GM13977 (cell line): ENCODE results near the gene NECAB3.

Experiments
- DNase-seq: peaks from one replicate; pipeline ENCODE4 v3.0.0; 2012; ENCODE audit warnings: low spot score
- CTCF ChIP-seq: IDR thresholded peaks from 2 replicates; pipeline ENCODE4 v1.5.1; 2012; ENCODE audit warnings: mild to moderate bottlenecking, control low read depth; ENCODE audit not compliant: insufficient read depth; ENCODE audit errors: extremely low read depth, missing control alignments
- in situ Hi-C: fragments of 300-500 bp; cut with MboI; formaldehyde crosslinking; loops from one replicate; pipeline ENCODE4 v1.12.0; 2022; ENCODE audit warnings: low sequenced_read_pairs, low pct_unique_long_range_greater_than_20kb, mixed read lengths, inconsistent platforms; ENCODE audit not compliant: unreplicated experiment

The NECAB3 gene

GRCh38 chr20:33713865-33714367, 39.7 kb upstream of the NECAB3 start:
- no peak for DNase-seq
- TF ChIP-seq CTCF = no peak
- in situ Hi-C loops = no loop called here

- no peak for TF ChIP-seq CTCF
- in situ Hi-C loops = no loop called here
- DNase-seq = no peak
Observed at GRCh38 chr20:33711446-33711738, 37.2 kb upstream of the NECAB3 start.

GRCh38 chr20:33710681-33711445, 36.6 kb upstream of the NECAB3 start:
- TF ChIP-seq CTCF = no peak

DNA sequence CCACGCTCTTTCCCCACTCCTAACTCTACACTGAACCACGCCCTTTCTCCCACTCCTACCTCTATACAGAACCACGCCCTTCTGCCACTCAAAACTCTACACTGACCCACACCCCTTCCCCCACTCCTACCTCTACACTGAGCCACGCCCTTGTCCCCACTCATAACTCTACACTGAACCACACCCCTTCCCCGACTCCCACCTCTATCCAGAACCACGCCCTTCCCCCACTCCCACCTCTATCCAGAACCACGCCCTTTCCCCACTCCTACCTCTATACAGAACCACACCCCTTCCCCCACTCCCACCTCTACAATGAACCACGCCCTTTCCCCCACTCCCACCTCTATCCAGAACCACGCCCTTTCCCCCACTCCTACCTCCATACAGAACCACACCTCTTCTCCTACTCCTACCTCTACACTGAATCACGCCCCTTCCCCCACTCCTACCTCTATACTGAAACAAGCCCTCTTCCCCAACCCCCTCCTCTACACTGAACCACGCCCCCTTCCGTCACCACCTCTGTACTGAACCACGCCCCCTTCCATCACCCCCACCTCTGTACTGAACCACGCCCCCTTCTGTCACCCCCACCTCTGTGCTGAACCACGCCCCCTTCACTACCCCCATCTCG, 35.8 kb upstream of the NECAB3 start:
- DNase-seq = no peak

More at GRCh38 chr20:33710681-33711445, 36.6 kb upstream of the NECAB3 start:
- in situ Hi-C loops = no loop called here
- no peak for DNase-seq

GRCh38 chr20:33709398-33709797, 35.2 kb upstream of the NECAB3 start:
- TF ChIP-seq CTCF = no peak
- DNase-seq = no peak
- in situ Hi-C loops = no loop called here

More for the DNA sequence above, 35.8 kb upstream of the NECAB3 start:
- in situ Hi-C loops = no loop called here
- TF ChIP-seq CTCF = no peak

DNA sequence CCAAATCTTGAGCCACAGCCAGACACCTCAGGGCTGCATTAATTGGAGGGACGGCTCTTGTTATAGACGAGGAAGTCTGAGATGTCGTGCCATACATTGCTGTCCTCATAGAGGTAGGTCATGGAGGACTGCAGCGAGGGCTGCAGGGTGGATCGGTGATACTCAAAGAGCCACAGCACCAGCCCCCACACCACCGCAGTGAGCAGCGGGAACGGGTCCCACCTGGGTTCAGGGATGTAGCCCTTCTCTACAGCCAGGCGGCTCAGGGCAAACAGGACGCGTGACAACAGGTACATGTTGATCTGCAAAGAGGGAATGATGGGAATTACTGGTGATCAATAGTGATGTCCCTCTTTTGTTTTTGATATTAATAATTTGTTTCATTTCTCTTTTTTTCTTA, 33.4 kb upstream of the NECAB3 start:
- in situ Hi-C loops = no loop called here
- no peak for DNase-seq
- no peak for TF ChIP-seq CTCF
